ENCODE measurements around the gene ZCCHC4.

- TF ChIP-seq CTCF (IDR thresholded peaks at IDR 0.05; ENCODE audit: low read depth, low read length, poor library complexity, severe bottlenecking) (no peak), EZH2phosphoT487 (IDR thresholded peaks at IDR 0.05; ENCODE audit: borderline replicate concordance, low read length) (no peak)
These were observed 3.8 kb upstream of the ZCCHC4 start for GRCh38 chr4:25308761-25309160.
